Measurements from ENCODE around the gene TSKS.

The TSKS gene

GRCh38 chr19:49749771-49750170, 13.3 kb downstream of the TSKS start:
- no peak for TF ChIP-seq ZFX (IDR thresholded peaks at IDR 0.05)
- TF ChIP-seq, protein P1, sequence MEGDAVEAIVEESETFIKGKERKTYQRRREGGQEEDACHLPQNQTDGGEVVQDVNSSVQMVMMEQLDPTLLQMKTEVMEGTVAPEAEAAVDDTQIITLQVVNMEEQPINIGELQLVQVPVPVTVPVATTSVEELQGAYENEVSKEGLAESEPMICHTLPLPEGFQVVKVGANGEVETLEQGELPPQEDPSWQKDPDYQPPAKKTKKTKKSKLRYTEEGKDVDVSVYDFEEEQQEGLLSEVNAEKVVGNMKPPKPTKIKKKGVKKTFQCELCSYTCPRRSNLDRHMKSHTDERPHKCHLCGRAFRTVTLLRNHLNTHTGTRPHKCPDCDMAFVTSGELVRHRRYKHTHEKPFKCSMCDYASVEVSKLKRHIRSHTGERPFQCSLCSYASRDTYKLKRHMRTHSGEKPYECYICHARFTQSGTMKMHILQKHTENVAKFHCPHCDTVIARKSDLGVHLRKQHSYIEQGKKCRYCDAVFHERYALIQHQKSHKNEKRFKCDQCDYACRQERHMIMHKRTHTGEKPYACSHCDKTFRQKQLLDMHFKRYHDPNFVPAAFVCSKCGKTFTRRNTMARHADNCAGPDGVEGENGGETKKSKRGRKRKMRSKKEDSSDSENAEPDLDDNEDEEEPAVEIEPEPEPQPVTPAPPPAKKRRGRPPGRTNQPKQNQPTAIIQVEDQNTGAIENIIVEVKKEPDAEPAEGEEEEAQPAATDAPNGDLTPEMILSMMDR (conservative IDR thresholded peaks at IDR 0.05) = no peak
- no peak overlapping the region for H3K27ac ChIP-seq

DNA sequence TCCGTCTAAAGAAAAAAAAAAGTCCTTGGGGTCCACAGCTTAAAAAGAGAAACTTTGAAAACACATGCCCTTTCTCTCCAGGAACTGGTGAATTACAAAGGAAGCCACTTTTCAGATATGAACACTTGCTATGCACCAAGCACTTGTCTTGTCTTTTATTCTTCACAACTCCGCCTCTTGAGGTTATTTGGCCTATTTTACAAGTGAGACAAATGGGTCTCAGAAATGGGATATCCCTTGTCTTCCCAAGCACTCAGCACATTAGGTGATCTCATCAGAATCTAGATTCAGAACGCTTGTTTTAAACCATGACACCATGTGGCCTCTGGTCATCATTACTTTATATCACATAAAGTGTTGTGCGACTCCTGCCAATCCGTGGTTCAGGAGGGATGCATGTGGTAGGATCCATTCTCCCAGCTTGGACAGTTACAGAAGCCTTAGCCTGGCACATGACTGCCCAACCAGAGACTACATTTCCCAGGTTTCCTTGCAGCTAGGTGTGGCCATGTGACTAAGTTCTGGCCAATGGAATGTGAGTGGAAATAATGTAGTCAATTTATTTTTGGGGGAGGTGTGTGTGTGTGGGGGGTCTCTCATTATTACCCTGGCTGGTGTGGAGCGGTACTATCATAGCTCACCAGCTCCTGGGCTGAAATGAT, 13.9 kb downstream of the TSKS start:
- no peak overlapping the region for H3K27ac ChIP-seq
- TF ChIP-seq ZFX (IDR thresholded peaks at IDR 0.05) = no peak
- TF ChIP-seq, protein P1 (conservative IDR thresholded peaks at IDR 0.05) = no peak

- H3K27ac ChIP-seq = no peak overlapping the region
- TF ChIP-seq, protein P1 (conservative IDR thresholded peaks at IDR 0.05) = no peak
- no peak for TF ChIP-seq ZFX (IDR thresholded peaks at IDR 0.05)
Observed at GRCh38 chr19:49746206-49746958, 16.7 kb downstream of the TSKS start.

- H3K27ac ChIP-seq = no peak overlapping the region
- TF ChIP-seq, protein P1 (conservative IDR thresholded peaks at IDR 0.05) = no peak
- TF ChIP-seq ZFX (IDR thresholded peaks at IDR 0.05) = no peak
Observed at GRCh38 chr19:49744946-49745381, 18.1 kb downstream of the TSKS start.

- TF ChIP-seq ZFX (IDR thresholded peaks at IDR 0.05) = no peak
- TF ChIP-seq, protein P1 (conservative IDR thresholded peaks at IDR 0.05) = no peak
- no peak overlapping the region for H3K27ac ChIP-seq
Observed at GRCh38 chr19:49741210-49741844, 21.8 kb downstream of the TSKS start.

DNA sequence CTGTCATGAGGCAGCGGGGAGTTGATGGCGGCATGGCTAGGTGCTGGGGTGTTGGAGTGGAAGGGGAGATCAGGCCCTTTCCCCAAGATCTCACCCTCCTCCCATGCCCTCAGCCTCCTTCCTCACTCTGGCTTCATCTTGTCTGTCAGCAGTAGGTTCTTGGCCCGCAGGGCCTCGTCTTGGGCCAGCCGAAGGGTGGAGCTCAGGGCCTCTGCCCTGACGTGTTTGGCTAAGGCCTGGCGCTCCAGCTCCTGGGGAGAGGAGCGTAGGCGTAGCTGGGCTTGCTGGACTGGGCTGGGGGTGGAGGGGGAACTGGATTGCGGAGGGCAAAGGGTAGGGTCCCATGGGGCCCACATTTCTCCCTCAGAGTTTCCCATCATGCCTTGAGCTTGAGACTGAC, 23.2 kb downstream of the TSKS start:
- no peak overlapping the region for H3K27ac ChIP-seq
- TF ChIP-seq, protein P1 (conservative IDR thresholded peaks at IDR 0.05) = no peak

- no peak overlapping the region for H3K27ac ChIP-seq
- TF ChIP-seq, protein P1 (conservative IDR thresholded peaks at IDR 0.05) = no peak
- TF ChIP-seq ZFX (IDR thresholded peaks at IDR 0.05) = no peak
Observed at GRCh38 chr19:49739098-49739497, 24.0 kb downstream of the TSKS start.
